ENCODE data around the gene SYT11.

Gene SYT11

DNA sequence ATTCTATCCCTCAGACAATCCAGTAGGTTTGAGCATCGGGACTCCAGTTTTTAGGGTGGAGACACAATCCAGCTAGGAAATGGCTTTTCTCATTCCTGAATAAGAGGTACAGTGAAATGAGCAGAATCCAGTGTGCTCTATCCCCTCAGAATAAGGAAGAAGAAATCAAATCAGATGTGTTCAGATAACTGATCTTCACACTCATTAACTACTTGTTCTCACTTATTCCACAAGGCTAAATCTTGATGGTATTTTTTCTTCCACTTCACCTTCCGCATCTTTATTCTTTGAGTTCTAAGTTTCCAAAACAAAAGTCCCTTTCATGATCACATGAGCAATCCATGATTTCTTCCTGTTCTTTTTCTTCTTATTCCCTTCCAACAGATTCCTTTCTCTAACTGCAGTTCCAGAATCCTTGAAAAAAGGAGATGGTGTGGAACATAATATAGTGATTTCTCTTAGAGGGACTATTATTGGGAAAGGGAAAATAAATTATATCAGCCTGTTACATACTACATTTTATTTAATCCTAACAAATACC is 1.7 kb downstream of the SYT11 start:
- TF ChIP-seq, protein P1, sequence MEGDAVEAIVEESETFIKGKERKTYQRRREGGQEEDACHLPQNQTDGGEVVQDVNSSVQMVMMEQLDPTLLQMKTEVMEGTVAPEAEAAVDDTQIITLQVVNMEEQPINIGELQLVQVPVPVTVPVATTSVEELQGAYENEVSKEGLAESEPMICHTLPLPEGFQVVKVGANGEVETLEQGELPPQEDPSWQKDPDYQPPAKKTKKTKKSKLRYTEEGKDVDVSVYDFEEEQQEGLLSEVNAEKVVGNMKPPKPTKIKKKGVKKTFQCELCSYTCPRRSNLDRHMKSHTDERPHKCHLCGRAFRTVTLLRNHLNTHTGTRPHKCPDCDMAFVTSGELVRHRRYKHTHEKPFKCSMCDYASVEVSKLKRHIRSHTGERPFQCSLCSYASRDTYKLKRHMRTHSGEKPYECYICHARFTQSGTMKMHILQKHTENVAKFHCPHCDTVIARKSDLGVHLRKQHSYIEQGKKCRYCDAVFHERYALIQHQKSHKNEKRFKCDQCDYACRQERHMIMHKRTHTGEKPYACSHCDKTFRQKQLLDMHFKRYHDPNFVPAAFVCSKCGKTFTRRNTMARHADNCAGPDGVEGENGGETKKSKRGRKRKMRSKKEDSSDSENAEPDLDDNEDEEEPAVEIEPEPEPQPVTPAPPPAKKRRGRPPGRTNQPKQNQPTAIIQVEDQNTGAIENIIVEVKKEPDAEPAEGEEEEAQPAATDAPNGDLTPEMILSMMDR (conservative IDR thresholded peaks at IDR 0.05; ENCODE audit: control insufficient read depth, insufficient read depth, low read depth, low read length): no peak
- peak overlapping the region; percentile 65 for H3K4me3 ChIP-seq (ENCODE audit: control insufficient read depth, low read depth, low read length)
- DNase-seq (ENCODE audit: low read depth): no peak

DNA sequence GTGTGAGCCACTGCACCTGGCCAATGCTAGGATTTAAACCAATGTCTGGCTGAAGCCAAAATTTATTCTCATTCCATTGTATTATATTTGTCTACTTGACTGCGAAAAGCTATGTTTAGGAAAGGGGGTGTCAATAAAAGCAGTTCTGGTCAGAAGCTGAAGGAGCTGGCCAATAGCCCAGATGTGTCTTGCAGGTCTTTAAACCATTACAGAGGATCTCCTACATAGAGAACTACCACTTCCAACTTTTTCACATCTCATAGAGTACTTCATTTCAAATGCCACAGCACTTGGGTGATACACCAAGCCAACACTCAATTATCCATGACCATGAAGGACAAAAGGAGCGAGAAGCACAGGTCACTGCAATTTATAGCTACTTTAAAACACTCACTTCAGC is 2.5 kb downstream of the SYT11 start:
- TF ChIP-seq, protein P1 (conservative IDR thresholded peaks at IDR 0.05; ENCODE audit: control insufficient read depth, insufficient read depth, low read depth, low read length): no peak

DNA sequence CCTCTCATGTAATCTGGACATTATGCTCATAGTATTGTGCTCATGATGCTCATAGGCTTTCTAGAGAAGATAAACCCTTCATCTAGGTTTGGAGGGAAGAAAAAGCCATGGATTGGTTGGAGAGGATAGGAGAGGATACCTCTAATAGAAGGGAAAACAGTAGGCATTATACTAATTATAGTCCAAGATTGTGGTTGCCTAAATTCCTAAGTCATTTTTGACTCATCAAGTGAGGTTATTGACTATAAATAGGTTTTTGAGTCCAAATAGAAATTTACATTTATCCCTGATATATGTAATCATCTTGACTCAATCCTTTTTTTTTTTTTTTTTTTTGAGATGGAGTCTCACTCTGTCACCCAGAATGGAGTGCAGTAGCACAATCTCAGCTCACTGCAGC is 5.0 kb downstream of the SYT11 start:
- TF ChIP-seq, protein P1 (conservative IDR thresholded peaks at IDR 0.05; ENCODE audit: control insufficient read depth, insufficient read depth, low read depth, low read length): no peak
- peak; percentile 55 for DNase-seq (ENCODE audit: low read depth)
- no peak overlapping the region for H3K4me3 ChIP-seq (ENCODE audit: control insufficient read depth, low read depth, low read length)

More for the DNA sequence above, 2.5 kb downstream of the SYT11 start:
- DNase-seq (ENCODE audit: low read depth): no peak
- H3K4me3 ChIP-seq (ENCODE audit: control insufficient read depth, low read depth, low read length): no peak overlapping the region

- H3K4me3 ChIP-seq (ENCODE audit: control insufficient read depth, low read depth, low read length): no peak overlapping the region
- TF ChIP-seq, protein P1 (conservative IDR thresholded peaks at IDR 0.05; ENCODE audit: control insufficient read depth, insufficient read depth, low read depth, low read length): no peak
- DNase-seq (ENCODE audit: low read depth): no peak
Measured at GRCh38 chr1:155867766-155868165, 8.4 kb downstream of the SYT11 start.

GRCh38 chr1:155871390-155871789 is 12.0 kb downstream of the SYT11 start:
- TF ChIP-seq, protein P1 (conservative IDR thresholded peaks at IDR 0.05; ENCODE audit: control insufficient read depth, insufficient read depth, low read depth, low read length): no peak
- no peak for DNase-seq (ENCODE audit: low read depth)
- no peak overlapping the region for H3K4me3 ChIP-seq (ENCODE audit: control insufficient read depth, low read depth, low read length)

GRCh38 chr1:155872527-155872926 is 13.2 kb downstream of the SYT11 start:
- TF ChIP-seq, protein P1 (conservative IDR thresholded peaks at IDR 0.05; ENCODE audit: control insufficient read depth, insufficient read depth, low read depth, low read length): no peak
- DNase-seq (ENCODE audit: low read depth): no peak
- no peak overlapping the region for H3K4me3 ChIP-seq (ENCODE audit: control insufficient read depth, low read depth, low read length)

DNA sequence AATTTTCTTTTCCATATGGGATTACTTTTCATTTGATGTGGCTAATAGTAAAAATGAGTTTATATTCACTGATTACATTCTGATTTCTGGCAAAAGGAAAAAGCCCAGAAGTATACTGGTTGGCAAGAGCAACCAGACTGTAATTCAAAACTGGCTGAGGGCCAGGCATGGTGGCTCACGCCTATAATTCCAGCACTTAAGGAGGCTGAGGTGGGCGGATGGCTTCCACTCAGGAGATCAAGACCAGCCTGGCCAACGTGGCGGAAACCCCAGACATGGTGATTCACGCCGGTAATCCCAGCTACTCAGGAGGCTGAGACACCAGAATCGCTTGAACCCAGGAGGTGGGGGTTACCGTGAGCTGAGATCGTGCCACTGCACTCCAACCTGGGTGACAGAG is 14.5 kb downstream of the SYT11 start:
- H3K4me3 ChIP-seq (ENCODE audit: control insufficient read depth, low read depth, low read length): no peak overlapping the region
- TF ChIP-seq, protein P1 (conservative IDR thresholded peaks at IDR 0.05; ENCODE audit: control insufficient read depth, insufficient read depth, low read depth, low read length): no peak
- peak; percentile 47 for DNase-seq (ENCODE audit: low read depth)

Data from fibroblast of mammary gland (primary cell).